Omental fat pad (tissue), 4 donors: ENCODE measurements around the gene MBP. TPM values are rescaled to one million over a fixed set of nuclear protein-coding genes. Genes with fewer than 3 reads are reported as not detected.

Experiments used
- ATAC-seq: fragments of 150-250 bp; one replicate; pipeline ENCODE4 v1.9.1; 2016; ENCODE audit warnings: mild to moderate bottlenecking, moderate library complexity; ENCODE audit not compliant: low FRiP score
- DNase-seq: peaks from one replicate; pipeline ENCODE4 v3.0.0-alpha.2; 2019; ENCODE audit warnings: low spot score
- CTCF ChIP-seq, 3 donors: fragments of 450-650 bp; IDR thresholded peaks; one replicate each; pipeline ENCODE4 v1.5.1; 2016 to 2017; ENCODE audit warnings: antibody characterized with exemption in 3 of 3, mild to moderate bottlenecking in 3 of 3, moderate library complexity in 2 of 3
- total RNA-seq, 4 donors: library from RNA; depleted of rRNA; stranded (reverse); fragments of >200 nt; gene quantifications; one replicate each; pipeline ENCODE4 v1.1.0, GENCODE V29; 2016

The MBP gene
- total RNA-seq, 4 donors from 2014 or later: 27.4 to 50.9 (median 36.0) TPM

GRCh38 chr18:77054606-77055428 lies 77.8 kb downstream of the MBP start:
- ATAC-seq (peak; percentile 65), DNase-seq (no peak)
- TF ChIP-seq CTCF (IDR thresholded peaks at IDR 0.05): no peak

- no peak for TF ChIP-seq CTCF (IDR thresholded peaks at IDR 0.05)
- DNase-seq (no peak), ATAC-seq (no peak)
Observed at GRCh38 chr18:77054288-77054605, 78.3 kb downstream of the MBP start.

- TF ChIP-seq CTCF (IDR thresholded peaks at IDR 0.05): no peak
Observed at GRCh38 chr18:77053616-77054287, 78.8 kb downstream of the MBP start.

GRCh38 chr18:77052983-77053309 lies 79.6 kb downstream of the MBP start:
- ATAC-seq: no peak
- no peak for TF ChIP-seq CTCF (IDR thresholded peaks at IDR 0.05)
- no peak for DNase-seq

More at GRCh38 chr18:77053616-77054287, 78.8 kb downstream of the MBP start:
- DNase-seq (no peak), ATAC-seq (no peak)

GRCh38 chr18:77052297-77052982 lies 80.1 kb downstream of the MBP start:
- DNase-seq (no peak), ATAC-seq (no peak)
- no peak for TF ChIP-seq CTCF (IDR thresholded peaks at IDR 0.05)

GRCh38 chr18:77051581-77052296 lies 80.8 kb downstream of the MBP start:
- TF ChIP-seq CTCF (IDR thresholded peaks at IDR 0.05): no peak
- no peak for DNase-seq
- ATAC-seq: no peak
